ENCODE results near the gene ADAMTS18.

GRCh38 chr16:77386831-77387814 lies 47.7 kb downstream of the ADAMTS18 start:
- TF ChIP-seq, protein P1, sequence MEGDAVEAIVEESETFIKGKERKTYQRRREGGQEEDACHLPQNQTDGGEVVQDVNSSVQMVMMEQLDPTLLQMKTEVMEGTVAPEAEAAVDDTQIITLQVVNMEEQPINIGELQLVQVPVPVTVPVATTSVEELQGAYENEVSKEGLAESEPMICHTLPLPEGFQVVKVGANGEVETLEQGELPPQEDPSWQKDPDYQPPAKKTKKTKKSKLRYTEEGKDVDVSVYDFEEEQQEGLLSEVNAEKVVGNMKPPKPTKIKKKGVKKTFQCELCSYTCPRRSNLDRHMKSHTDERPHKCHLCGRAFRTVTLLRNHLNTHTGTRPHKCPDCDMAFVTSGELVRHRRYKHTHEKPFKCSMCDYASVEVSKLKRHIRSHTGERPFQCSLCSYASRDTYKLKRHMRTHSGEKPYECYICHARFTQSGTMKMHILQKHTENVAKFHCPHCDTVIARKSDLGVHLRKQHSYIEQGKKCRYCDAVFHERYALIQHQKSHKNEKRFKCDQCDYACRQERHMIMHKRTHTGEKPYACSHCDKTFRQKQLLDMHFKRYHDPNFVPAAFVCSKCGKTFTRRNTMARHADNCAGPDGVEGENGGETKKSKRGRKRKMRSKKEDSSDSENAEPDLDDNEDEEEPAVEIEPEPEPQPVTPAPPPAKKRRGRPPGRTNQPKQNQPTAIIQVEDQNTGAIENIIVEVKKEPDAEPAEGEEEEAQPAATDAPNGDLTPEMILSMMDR (IDR thresholded peaks at IDR 0.05) = no peak
- TF ChIP-seq POLR2A (IDR thresholded peaks at IDR 0.05) = no peak
